Hematopoietic multipotent progenitor cell treated with erythropoietin and hydrocortisone succinate and interleukin-3 and kit ligand, for 8 days (in vitro differentiated cells): ENCODE results near the gene HDLBP.

Experiments
- DNase-seq: peaks from one replicate; pipeline ENCODE4 v3.0.0-alpha.2; 2015

The HDLBP gene

GRCh38 chr2:241188361-241189092, 126.9 kb downstream of the HDLBP start, which contains the start of gene ANO7:
Gene ANO7 (plus strand): TSS chr2:241188677. CDS start chr2:241190064, 1,387 bp downstream.
- no peak for DNase-seq

GRCh38 chr2:241187918-241188234, 127.6 kb downstream of the HDLBP start:
- DNase-seq = no peak

- no peak for DNase-seq
Measured at GRCh38 chr2:241187101-241187917, 128.2 kb downstream of the HDLBP start.

- DNase-seq = no peak
Measured at GRCh38 chr2:241185961-241186360, 129.5 kb downstream of the HDLBP start.

GRCh38 chr2:241184901-241185300, 130.6 kb downstream of the HDLBP start:
- DNase-seq = no peak

GRCh38 chr2:241183221-241183620, 132.3 kb downstream of the HDLBP start:
- no peak for DNase-seq

GRCh38 chr2:241182531-241183133, 132.8 kb downstream of the HDLBP start:
- no peak for DNase-seq

- DNase-seq = no peak
Measured at GRCh38 chr2:241182126-241182525, 133.3 kb downstream of the HDLBP start.

- no peak for DNase-seq
Measured at GRCh38 chr2:241180495-241180894, 135.0 kb downstream of the HDLBP start.

GRCh38 chr2:241179899-241180298, 135.6 kb downstream of the HDLBP start:
- DNase-seq = no peak

GRCh38 chr2:241178961-241179360, 136.5 kb downstream of the HDLBP start:
- no peak for DNase-seq

- DNase-seq = no peak
Measured at GRCh38 chr2:241177526-241178334, 137.7 kb downstream of the HDLBP start.
